Activated T-cell treated with anti-CD3 and anti-CD28 coated beads, Interleukin-2, amount 50 U/mL, for 1 hour (primary cell): ENCODE measurements around the gene KLF4.
A peak's percentile ranks its signal among the peaks of the same experiment; 100 is the strongest.

Source experiments
- DNase-seq: peaks from one replicate; pipeline ENCODE4 v3.0.0-alpha.2; 2020

Gene KLF4

DNA sequence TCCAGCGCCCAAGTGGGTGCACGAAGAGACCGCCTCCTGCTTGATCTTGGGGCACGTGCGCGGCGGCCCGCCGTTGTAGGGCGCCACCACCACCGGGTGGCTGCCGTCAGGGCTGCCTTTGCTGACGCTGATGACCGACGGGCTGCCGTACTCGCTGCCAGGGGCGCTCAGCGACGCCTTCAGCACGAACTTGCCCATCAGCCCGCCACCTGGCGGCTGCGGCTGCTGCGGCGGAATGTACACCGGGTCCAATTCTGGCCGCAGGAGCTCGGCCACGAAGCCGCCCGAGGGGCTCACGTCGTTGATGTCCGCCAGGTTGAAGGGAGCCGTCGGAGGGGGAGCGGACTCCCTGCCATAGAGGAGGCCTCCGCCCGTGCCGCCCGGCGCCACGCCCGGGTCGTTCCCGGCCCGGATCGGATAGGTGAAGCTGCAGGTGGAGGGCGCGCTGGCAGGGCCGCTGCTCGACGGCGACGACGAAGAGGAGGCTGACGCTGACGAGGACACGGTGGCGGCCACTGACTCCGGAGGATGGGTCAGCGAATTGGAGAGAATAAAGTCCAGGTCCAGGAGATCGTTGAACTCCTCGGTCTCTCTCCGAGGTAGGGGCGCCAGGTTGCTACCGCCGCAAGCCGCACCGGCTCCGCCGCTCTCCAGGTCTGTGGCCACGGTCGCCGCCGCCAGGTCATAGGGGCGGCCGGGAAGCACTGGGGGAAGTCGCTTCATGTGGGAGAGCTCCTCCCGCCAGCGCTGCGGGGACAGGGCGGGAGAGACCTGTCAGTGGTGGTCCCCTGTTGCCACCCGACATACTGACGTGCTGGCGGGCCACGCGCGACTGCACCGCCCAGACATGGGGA is 1.8 kb downstream of the KLF4 start:
- DNase-seq = no peak

- no peak for DNase-seq
Observed at GRCh38 chr9:107486674-107487520, 2.7 kb downstream of the KLF4 start.

DNA sequence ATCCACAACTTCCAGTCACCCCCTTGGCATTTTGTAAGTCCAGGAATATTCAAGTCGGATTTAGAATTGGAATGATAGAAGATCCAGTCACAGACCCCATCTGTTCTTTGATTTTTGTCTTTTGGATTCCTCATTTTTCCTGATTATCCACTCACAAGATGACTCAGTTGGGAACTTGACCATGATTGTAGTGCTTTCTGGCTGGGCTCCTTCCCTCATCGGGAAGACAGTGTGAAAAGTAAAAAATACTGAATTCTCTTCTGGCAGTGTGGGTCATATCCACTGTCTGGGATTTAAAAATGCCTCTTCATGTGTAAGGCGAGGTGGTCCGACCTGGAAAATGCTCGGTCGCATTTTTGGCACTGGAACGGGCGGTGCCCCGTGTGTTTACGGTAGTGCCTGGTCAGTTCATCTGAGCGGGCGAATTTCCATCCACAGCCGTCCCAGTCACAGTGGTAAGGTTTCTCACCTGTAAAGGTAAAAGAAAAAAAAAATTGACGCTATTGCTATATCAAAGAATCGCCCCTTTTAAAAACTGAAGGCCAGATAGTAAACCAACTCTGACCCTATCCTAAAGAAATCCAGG is 4.0 kb downstream of the KLF4 start:
- DNase-seq = no peak

DNA sequence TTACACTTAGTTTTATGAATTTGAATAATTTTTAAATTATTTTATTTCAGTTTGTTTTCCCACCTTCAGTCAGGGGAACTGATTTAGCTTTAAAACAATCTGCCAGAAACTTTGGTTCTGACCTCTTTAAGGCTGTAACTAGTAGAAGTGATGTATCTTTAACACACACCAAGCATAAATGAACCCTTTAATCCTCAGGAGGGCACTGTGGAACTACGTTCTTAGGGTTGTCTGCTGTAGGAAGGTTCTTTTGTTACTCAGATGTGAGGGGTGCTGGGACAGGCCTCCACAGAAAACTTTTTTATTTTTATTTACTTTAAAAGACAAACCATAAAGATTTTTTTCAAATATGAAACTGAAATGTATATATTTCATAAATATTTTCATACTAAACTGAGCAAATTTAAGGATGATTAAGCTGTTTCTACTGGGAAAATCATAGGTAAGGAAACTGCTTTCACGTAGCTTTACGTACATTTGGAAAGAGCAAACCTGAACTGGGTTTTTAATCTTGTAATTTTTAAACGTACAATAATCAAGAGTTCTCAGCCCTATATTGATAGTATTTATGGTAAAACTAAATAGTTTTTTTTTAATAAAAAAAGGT is 5.3 kb downstream of the KLF4 start:
- no peak for DNase-seq

- DNase-seq = no peak
Observed at GRCh38 chr9:107483666-107484065, 5.9 kb downstream of the KLF4 start.

DNA sequence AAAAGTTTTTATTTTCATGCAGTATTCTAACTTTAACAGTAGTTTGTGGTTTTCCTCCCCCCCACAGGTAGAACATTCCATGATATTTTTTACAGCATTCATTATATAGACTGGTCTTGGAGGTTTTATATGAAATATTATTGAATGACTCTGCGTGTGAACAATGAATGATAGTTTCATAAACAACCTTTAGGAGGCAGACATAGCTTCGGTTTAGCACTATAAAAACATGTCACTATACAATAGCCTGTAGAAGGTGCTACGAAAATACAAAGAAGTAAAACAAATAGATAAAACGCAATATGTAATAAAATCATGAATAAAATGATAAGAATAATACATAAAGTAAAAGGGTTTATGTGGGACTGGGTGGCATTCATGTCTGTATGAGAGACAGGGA is 8.5 kb downstream of the KLF4 start:
- DNase-seq = no peak

DNA sequence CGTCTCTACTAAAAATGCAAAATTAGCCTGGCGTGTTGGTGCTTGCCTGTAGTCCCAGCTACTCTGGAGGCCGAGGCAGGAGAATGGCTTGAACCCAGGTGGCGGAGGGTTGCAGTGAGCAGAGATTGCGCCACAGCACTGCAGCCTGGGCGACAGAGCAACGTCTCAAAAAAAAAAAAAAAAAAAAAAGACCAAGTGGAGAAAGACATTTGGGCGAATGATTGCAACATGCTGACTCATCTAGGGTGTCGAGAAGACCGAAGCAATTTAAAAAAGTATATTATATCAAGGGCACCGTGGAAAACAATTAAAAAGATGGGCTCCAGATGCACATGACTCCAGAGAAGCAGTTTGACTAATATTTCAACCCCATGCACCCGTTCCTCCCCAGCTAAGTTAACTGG is 9.2 kb downstream of the KLF4 start:
- DNase-seq = no peak

DNA sequence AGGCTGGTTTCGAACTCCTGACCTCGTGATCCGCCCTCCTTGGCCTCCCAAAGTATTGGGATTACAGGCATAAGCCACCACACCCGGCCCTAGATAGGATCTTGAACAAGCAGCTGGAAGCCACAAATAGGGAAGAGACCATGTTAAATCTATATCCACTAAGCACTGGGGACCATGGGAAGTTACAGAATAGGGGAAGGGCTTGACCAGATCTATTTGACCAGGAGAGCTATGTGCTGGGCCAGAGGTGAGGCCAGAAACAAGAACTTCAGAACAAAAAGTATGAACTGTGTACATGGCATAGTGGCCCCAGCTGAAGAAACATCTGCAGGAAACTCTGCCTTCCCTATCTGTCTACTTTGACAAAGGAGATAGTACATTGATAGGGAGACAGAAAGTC is 10.8 kb downstream of the KLF4 start:
- no peak for DNase-seq

- no peak for DNase-seq
Observed at GRCh38 chr9:107474124-107474523, 15.4 kb downstream of the KLF4 start.

- no peak for DNase-seq
Observed at GRCh38 chr9:107472581-107473340, 16.8 kb downstream of the KLF4 start.

GRCh38 chr9:107471552-107471951 is 18.0 kb downstream of the KLF4 start:
- no peak for DNase-seq

GRCh38 chr9:107467416-107467815 is 22.2 kb downstream of the KLF4 start:
- DNase-seq = no peak

GRCh38 chr9:107466826-107467225 is 22.7 kb downstream of the KLF4 start:
- no peak for DNase-seq

GRCh38 chr9:107465467-107466451 is 23.8 kb downstream of the KLF4 start:
- peak; percentile 22 for DNase-seq

GRCh38 chr9:107464516-107464915 is 25.1 kb downstream of the KLF4 start:
- DNase-seq = no peak

- no peak for DNase-seq
Observed at GRCh38 chr9:107462691-107463090, 26.9 kb downstream of the KLF4 start.

DNA sequence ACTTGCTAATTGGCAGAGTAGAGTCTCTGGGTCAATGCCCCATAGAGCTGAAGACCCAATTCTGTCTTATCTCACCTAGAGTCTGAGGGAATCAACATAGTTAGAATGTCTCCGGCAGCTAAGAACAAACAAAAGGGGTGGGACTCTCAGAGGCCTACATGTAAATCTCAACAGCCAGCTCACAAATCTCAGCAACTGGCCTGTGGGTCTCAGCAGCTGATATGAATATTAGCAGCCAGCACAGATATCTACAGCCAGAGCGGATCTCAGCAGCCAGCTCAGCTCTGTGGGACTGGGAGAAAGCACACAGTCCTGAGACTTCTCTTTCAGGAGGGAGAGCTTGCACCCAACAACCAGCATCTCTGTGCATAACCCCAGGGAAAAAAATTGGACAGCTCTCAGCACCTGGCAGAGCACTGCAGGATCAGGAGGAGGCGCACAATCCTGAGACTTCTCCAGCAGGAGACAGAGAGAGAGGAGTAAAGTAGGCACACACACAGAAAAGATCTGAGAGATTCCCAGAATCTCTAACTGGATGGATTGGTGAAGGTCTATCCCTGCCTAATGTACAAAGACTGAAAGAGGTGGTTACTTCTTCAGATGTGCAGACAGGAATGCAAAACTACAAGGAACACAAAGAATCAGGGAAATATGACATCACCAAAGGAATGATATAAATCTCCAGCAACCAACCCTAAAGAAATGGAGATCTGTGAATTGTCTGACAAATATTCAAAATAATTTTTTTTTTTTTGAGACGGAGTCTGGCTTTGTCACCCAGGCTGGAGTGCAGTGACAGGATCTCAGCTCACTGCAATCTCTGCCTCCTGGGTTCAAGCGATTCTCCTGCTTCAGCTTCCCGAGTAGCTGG is 29.2 kb downstream of the KLF4 start:
- no peak for DNase-seq

DNA sequence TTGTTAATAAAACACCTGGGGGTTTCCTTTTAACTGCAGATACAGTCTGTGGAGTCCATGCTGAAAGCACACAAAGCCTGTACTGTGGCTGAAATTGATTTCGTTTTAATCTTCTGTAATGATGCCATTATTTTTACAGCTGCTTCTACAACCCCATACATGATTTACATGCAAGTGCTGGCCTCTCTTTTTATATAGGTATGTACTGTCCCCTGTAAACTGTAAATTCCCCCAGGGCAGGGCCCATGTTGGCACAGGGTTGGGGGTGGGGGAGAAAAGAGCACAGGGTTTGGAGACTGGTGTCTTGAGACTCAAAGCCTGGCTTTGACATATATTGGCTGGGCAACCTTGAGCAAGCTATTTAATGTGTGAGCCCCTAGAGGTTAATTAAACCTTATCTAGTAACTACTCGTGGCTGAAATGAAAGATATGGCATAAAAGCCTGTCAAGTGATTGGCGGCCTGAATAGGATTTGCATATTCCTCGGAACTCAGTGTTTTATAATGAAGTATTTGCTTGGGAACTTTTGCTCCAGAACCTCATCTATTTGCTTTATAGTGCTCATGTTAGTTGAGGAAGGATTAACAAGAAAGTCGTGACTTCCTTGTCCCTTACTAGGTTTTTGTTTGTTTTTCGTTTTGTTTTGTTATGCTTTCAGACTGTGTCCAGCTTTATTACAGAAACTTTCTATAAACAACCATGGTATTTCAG is 34.0 kb downstream of the KLF4 start:
- no peak for DNase-seq

GRCh38 chr9:107453479-107453878 is 36.1 kb downstream of the KLF4 start:
- no peak for DNase-seq

GRCh38 chr9:107447834-107448233 is 41.7 kb downstream of the KLF4 start:
- no peak for DNase-seq
